Prostate gland (tissue), 2 donors: ENCODE results near the gene UCP2. TPM values are rescaled to one million over a fixed set of nuclear protein-coding genes. Genes with fewer than 3 reads are reported as not detected.

Source experiments
- DNase-seq: peaks from one replicate; pipeline ENCODE4 v3.0.0-alpha.2; 2019; ENCODE audit warnings: low spot score
- H3K27ac ChIP-seq, 2 donors: fragments of 200-600 bp; sonication (generic); 2 replicates each; pipeline ENCODE4 v1.5.1; 2017 to 2019
- H3K27me3 ChIP-seq: fragments of 200-600 bp; sonication (generic); replicated peaks from 2 replicates; pipeline ENCODE4 v1.5.1; 2019; ENCODE audit not compliant: insufficient read depth
- H3K36me3 ChIP-seq, 2 donors: fragments of 200-600 bp; sonication (generic); 1 replicate in 1 of 2; 2 replicates in 1 of 2; pipeline versions ENCODE4 v1.5.1 to v1.8.1; 2017 to 2019
- H3K4me1 ChIP-seq: fragments of 200-600 bp; sonication (generic); replicated peaks from 2 replicates; pipeline ENCODE4 v1.5.1; 2019
- H3K4me3 ChIP-seq, 2 donors: fragments of 200-600 bp; sonication (generic); 2 replicates each; pipeline ENCODE4 v1.5.1; 2017 to 2019
- H3K9me3 ChIP-seq: fragments of 200-600 bp; sonication (generic); 2 replicates; pipeline ENCODE4 v1.5.1; 2017
- POLR2A ChIP-seq: fragments of 450-650 bp; IDR thresholded peaks from one replicate; pipeline ENCODE4 v1.6.1; 2016; ENCODE audit warnings: antibody characterized with exemption, mild to moderate bottlenecking
- POLR2AphosphoS5 ChIP-seq: sonication (generic); formaldehyde crosslinking; IDR thresholded peaks from one replicate; pipeline ENCODE4 v1.6.1; 2017; ENCODE audit warnings: antibody characterized with exemption
- WGBS: methylation state at CpG from one replicate; pipeline ENCODE4 v1.1.5; 2018; 5-methylcytosine and 5-hydroxymethylcytosine counted together
- intact Hi-C: fragments of 100-400 bp; cut with DNase I; formaldehyde crosslinking; loops from one replicate; pipeline ENCODE4 v1.14.2; 2022
- total RNA-seq, 2 donors: library from RNA; depleted of rRNA; stranded (reverse); fragments of >200 nt; gene quantifications; one replicate each; pipeline ENCODE4 v1.1.0, GENCODE V29; 2016
- TF ChIP-seq, protein P1 (sequence below), 4 experiments: fragments of 200-600 bp in 2 of 4; fragments of 450-650 bp in 2 of 4; sonication (generic) in 2 of 4; IDR thresholded peaks; 1 replicate in 3 of 4; 2 replicates in 1 of 4; pipeline ENCODE4 v1.5.1; 2016 to 2019; ENCODE audit warnings: antibody characterized with exemption in 4 of 4, mild to moderate bottlenecking in 2 of 4, moderate library complexity in 2 of 4

UCP2 gene
- total RNA-seq, 2 donors from 2014 or later, result 13.6 to 23.1 TPM

DNA sequence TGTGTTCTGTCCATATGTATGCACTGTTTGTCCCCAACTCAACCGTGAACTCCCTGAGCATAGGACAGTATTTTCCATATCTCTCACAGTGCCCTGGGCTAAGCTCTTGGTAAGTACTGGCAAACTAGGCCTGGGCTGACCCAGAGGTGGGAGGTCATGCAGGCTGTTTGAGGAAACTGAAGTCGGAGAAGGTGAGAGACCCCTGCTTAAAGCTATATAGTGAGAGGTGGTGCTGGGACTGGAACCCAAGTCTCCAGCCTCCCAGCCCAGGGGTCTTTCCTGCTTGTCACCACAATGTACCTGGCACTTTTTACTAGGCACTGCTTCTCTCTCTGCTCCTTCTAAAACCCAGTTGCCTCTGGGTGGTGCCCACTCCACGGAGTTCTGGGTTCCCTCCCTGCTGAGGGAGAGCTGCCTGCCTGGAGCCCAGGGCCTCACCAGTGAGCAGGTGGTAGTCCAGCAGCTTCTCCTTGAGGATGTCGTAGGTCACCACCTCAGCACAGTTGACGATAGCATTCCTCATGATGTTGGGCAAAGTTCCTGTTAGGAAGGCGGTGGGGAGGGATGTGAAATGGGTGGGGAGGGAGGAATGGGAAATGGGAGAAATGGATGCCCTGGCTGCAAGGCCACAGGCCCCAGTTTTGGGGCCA lies 21.5 kb upstream of the UCP2 start:
- Histone ChIP-seq H3K36me3 (no peaks in the 10 kb centered on the region), H3K27me3 (no peaks in the 10 kb centered on the region), H3K9me3 (no peaks in the 10 kb centered on the region), H3K4me1 (no peaks in the 10 kb centered on the region), H3K4me3 (no peak overlapping the region), H3K27ac (no peak overlapping the region)
- intact Hi-C loops, result no loop called here
- TF ChIP-seq POLR2A (no peak), POLR2AphosphoS5 (no peak)
- TF ChIP-seq, protein P1, sequence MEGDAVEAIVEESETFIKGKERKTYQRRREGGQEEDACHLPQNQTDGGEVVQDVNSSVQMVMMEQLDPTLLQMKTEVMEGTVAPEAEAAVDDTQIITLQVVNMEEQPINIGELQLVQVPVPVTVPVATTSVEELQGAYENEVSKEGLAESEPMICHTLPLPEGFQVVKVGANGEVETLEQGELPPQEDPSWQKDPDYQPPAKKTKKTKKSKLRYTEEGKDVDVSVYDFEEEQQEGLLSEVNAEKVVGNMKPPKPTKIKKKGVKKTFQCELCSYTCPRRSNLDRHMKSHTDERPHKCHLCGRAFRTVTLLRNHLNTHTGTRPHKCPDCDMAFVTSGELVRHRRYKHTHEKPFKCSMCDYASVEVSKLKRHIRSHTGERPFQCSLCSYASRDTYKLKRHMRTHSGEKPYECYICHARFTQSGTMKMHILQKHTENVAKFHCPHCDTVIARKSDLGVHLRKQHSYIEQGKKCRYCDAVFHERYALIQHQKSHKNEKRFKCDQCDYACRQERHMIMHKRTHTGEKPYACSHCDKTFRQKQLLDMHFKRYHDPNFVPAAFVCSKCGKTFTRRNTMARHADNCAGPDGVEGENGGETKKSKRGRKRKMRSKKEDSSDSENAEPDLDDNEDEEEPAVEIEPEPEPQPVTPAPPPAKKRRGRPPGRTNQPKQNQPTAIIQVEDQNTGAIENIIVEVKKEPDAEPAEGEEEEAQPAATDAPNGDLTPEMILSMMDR (IDR thresholded peaks at IDR 0.05), result no peak
- DNase-seq, result no peak
- 85% methylated on average over 6 of the region's 6 CpGs for WGBS

- intact Hi-C loops, result no loop called here
- Histone ChIP-seq H3K36me3 (no peaks in the 10 kb centered on the region), H3K4me1 (no peaks in the 10 kb centered on the region), H3K4me3 (no peak overlapping the region), H3K9me3 (no peaks in the 10 kb centered on the region), H3K27ac (no peak overlapping the region), H3K27me3 (no peaks in the 10 kb centered on the region)
- WGBS, result 95% methylated on average over 4 of the region's 4 CpGs
- DNase-seq, result no peak
- TF ChIP-seq, protein P1 (IDR thresholded peaks at IDR 0.05), result no peak
- no peak for TF ChIP-seq POLR2AphosphoS5
- no peak for TF ChIP-seq POLR2A
Measured at GRCh38 chr11:74002832-74003231, 20.2 kb upstream of the UCP2 start.

DNA sequence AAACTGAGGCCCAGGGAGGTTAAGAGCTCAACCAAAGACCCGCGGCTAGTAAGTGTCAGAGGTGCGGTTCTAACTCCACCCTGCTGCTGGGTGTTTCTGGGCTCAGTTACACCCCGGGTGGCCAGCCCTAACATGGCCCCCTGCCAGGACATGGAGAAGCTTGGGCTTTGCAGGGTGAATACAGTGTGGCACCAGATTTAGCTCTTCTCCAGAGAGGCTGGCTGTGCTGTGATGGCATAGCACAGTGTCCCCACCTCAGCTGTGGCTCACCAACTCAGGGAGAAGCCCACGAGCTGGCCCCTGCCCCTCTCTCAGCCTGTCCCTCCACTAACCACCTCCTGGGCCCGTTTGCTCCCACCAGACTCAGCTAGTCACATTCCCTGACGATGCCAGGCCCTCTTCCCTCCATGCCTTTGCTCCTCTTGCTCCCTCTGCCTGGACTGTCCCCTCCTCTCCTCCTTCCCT lies 19.2 kb upstream of the UCP2 start:
- Histone ChIP-seq H3K4me1 (no peaks in the 10 kb centered on the region), H3K9me3 (no peaks in the 10 kb centered on the region), H3K27ac (no peak overlapping the region), H3K27me3 (no peaks in the 10 kb centered on the region), H3K4me3 (no peak overlapping the region), H3K36me3 (no peaks in the 10 kb centered on the region)
- intact Hi-C loops, result no loop called here
- WGBS, result 76% methylated on average over 7 of the region's 7 CpGs
- DNase-seq, result no peak
- TF ChIP-seq POLR2AphosphoS5 (no peak), POLR2A (no peak)
- TF ChIP-seq, protein P1 (IDR thresholded peaks at IDR 0.05), result no peak

GRCh38 chr11:74000307-74001133 lies 17.9 kb upstream of the UCP2 start:
- Histone ChIP-seq H3K36me3 (no peaks in the 10 kb centered on the region), H3K27ac (no peak overlapping the region), H3K27me3 (no peaks in the 10 kb centered on the region), H3K9me3 (no peaks in the 10 kb centered on the region), H3K4me3 (no peak overlapping the region), H3K4me1 (no peaks in the 10 kb centered on the region)
- 89% methylated on average over 14 of the region's 14 CpGs for WGBS
- DNase-seq, result no peak
- TF ChIP-seq POLR2AphosphoS5, result no peak
- TF ChIP-seq POLR2A, result no peak
- TF ChIP-seq, protein P1 (IDR thresholded peaks at IDR 0.05), result no peak
- intact Hi-C loops, result no loop called here
